Ovary (tissue), 3 donors: ENCODE measurements around the gene GNG8.

Experiments used
- CTCF ChIP-seq, 3 donors: fragments of 450-650 bp in 2 of 3; fragments of 200-600 bp in 1 of 3; IDR thresholded peaks; one replicate each; pipeline versions ENCODE4 v1.5.1 to v1.8.0; 2016 to 2022; ENCODE audit warnings: antibody characterized with exemption in 3 of 3, mild to moderate bottlenecking in 1 of 3
- EP300 ChIP-seq: sonication (generic); formaldehyde crosslinking; IDR thresholded peaks from one replicate; pipeline ENCODE4 v1.6.1; 2017; ENCODE audit warnings: antibody characterized with exemption
- POLR2A ChIP-seq: fragments of 450-650 bp; IDR thresholded peaks from one replicate; pipeline ENCODE4 v1.6.1; 2017; ENCODE audit warnings: antibody characterized with exemption, mild to moderate bottlenecking, moderate library complexity
- donor health status: DM: no; HTN: no; CAD: no.

GRCh38 chr19:46648060-46648960 is 12.3 kb upstream of the GNG8 start:
- TF ChIP-seq POLR2A (no peak), CTCF (IDR thresholded peaks at IDR 0.05) (no peak), EP300 (no peak)
